ENCODE results near the gene TMEM184A.
"Not testable (repeated sequence)": the region's sequence is repeated elsewhere in the genome, so short reads cannot be mapped to it uniquely, and the experiment has no call there.

Gene TMEM184A

DNA sequence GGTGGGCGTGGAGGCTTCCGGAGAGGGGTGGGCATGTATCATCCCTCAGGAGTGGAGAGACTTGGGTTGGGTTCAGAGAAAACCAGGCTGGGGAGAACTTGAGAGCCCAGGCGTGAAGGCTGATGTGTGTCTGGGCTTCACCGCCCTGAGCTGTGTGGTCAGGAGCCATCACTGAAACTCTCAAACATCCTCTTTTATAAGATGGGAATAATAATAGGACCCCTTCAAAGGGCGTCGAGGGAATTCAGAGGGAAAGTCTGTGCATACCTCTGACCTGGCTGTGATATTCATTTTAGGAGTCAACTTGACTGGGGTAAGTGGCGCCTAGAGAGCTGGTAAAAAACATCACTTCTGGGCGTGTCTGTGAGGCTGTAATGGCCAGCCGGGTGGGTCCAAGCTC, 34.9 kb upstream of the TMEM184A start:
- DNase-seq: no peak

GRCh38 chr7:1590476-1590875, 34.5 kb upstream of the TMEM184A start:
- DNase-seq: no peak

GRCh38 chr7:1588978-1589377, 33.0 kb upstream of the TMEM184A start:
- no peak for DNase-seq

- no peak for DNase-seq
Measured at GRCh38 chr7:1587738-1588137, 31.7 kb upstream of the TMEM184A start.

DNA sequence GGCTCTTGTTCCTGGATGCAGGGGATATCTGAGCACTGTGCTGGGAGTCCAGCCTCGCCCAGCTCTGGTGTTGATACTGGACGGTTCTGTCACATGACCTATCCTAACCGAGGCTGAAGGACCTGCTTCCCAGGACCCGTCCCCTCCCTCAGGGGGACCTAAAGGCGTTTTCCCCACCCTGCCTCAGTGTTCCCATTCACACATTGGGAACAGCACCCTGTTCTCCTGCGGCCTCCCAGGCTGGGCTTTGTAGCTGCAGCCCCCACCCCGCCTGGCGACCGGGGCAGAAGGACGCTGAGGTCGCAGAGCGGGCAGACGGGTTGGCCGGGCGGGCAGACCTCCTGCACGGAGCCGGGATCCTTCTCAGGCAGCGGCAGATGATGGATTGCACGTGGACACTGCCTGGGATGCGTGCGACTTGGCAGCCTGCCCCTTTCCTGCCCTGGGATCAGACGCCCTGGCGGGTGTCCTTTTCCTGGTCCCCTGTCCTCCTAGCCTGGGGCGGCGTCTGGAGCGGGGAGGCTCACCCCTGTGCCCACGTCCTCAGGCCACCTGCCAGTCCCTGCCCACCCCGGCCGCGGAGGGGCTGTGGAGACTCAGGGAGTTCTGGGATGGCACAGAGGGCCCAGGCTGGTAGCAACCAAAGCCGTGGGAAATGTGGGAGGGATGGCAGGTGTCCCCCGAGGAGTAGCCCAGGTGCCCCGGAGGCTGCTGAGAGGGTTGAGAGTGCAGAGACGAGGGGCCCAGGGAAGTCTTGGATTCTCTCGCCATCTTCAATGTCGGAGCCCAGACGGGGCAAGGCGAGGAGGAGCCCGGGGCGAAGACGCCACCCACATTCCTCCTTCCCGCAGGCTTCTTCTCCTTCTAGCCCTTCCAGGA, 31.1 kb upstream of the TMEM184A start:
- DNase-seq: no peak

DNA sequence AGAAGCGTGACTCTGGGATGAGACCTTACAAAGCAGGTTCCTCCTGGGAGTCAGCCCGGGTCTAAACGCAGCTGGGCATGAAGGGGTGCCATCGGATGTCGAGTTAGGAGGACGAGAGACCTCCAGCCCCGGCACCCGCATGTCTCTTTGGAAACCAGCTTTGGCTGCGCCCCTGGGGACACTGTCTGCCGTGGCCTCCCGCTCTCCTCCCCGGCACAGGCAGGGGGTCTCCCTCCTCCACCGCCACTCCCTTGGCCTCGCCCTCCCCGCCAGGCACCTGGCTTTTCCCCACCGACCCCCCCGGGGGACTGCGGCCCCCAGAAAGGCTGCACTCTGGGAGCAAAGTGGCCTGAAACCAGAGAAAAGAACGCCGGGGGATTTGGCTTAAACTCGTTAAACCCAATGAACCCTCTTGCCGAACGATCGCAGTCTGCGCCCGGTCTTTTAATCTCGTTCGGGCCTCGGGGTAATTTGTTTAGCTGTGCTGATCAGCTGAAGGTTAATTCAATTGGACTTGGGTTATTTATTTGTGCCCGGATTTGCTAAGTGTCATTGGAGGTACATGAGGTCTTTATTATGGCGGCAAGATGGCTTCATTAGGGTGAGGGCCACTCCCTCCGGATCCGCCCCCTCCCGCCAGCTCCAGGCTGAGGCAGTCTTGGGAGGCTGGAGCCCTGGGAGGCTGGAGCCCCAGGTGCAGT, 30.3 kb upstream of the TMEM184A start:
- DNase-seq: no peak

DNA sequence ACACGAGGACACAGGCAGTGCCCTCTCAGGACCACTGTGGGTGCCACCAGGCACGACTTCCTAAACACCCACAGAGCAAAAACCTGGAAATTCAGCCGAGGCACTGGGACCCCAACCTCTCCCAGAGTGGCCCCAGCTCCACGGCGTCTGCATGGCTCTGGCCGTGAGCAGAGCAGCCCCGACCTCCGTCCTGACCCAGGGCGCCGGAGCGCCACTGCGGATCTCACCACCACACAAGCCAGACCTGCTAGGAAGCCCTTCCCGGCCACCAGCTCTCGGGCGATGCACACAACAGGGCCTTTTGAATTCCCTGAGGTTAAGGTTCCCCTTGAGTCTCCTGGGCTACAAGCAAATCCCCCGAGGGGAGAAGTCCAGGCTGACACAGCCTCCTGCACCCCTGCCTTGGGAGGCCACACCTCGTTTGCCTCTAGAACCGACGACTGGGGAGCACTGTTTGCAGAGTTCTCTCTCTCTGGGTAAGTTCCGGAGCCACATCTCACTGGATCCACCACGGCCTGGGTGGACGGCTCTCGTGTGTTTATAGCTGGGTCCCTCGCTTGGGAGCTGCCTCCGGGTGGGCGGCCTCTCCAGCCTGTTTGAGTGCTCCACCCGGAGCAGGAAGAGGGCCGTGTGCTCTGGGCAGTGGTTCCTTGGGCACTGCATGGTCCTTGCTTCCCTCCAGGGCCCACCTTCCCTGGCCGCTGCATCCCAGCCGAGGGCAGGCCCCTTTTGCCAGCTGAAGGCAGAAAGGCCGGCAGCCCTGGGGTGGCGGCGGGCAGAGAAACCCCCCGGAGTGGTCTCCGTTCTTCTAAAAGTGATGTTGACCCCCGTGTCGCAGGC, 29.4 kb upstream of the TMEM184A start:
- no peak for DNase-seq

DNA sequence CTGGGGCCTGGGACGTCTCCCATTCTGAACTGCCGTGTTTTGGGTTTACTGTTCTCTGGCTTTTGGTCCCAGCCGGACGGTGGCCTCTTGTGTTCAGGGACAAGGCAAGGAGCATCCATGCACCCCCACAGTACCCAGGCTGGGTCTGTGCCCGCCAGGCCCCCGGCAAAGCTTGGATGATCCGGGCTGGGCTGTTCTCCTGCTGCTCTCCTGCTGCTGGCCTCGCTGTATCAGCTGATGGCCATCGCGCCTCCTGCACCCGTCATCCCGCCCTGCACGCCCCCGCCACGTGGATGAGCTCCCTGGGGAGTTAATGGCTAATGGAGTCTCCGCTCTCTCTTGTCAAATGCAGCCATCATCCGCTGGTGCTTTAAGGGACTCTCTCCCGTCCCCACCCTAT, 28.7 kb upstream of the TMEM184A start:
- DNase-seq: no peak

GRCh38 chr7:1583241-1583930, 27.4 kb upstream of the TMEM184A start:
- not testable (repeated sequence) for DNase-seq

DNA sequence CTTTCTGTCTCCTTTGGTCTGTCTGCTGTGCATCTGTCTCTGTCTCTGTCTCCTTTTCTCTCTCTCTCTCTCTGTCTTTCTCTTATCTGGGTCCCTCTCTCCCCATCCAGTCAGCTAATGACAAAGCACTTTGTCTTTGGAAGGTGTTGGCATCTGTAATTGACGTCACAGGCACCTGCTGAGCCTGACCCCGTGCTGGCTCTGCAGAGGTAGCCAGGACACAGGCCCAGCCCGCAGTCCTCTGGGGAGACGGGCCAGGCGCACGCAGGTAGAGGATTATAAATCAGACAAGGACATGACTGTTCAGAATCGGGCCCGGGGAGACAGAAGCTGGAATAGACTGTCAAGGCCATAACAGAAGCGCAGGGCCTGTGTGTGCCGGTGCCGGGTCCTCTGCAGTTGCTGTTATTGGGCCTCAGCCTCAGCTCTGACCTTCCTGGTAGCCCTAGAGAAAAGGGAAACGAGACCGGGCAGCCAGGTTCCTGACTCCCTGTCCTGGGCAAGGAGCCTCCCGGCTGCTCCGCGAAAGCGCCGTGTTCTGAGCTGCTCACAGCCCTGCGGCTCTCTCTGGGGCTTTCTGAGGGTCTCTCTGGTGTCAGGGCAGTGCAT, 24.5 kb upstream of the TMEM184A start:
- no peak for DNase-seq

GRCh38 chr7:1579481-1580421, 23.7 kb upstream of the TMEM184A start:
- DNase-seq: peak in 54 of 58 donors; percentile 5 to 78 (median 50)

GRCh38 chr7:1578513-1578912, 22.5 kb upstream of the TMEM184A start:
- no peak for DNase-seq

DNA sequence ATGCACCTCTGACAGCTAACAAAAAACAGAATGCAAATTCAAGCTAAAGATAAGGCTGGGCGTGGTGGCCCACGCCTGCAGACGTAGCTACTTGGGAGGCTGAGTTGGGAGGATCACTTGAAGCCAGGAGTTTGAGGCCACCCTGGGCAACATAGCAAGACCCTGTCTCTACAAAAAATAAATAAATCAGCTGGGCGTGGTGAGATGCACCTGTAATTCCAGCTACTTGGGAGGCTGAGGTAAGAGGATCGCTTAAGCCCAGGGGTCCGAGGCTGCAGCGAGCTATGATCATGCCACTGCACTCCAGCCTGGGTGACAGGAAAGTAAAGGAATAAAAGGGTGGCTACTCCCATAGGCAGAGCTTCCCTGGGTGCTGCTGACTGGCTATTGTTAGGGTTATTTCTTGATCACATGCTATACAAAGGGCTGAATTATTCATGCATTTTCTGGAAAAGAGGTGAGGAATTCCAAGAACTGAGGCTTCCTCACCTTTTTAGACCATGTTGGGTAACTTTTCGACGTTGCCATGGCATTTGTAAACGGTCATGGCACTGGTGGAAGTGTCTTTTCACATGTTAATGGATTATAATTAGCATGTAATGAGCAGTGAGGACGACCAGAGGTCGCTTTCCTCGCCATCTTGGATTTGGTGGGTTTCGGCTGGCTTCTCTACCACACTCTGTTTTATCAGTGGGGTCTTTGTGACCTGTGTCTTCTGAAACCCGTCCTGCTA, 20.7 kb upstream of the TMEM184A start:
- no peak for DNase-seq

DNA sequence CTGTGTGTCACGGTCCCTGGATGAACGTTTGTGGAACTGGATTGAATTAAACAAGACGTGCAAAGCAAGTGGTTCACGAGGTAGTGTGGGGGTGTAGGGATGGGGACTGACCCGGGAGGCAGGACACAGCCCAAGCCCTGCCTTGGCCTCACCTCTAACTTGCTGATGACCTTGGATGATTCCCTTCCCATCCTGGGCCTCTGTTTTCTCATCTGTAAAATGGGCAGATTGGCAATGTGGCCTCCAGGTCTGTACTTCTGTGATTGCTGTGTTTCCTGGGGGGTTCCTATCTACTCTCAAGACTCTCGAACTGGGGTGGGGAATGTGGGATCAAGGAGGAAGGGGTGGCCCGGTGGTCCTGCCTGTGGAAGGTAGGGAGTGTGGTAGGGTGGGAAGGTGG, 19.8 kb upstream of the TMEM184A start:
- DNase-seq: no peak

DNA sequence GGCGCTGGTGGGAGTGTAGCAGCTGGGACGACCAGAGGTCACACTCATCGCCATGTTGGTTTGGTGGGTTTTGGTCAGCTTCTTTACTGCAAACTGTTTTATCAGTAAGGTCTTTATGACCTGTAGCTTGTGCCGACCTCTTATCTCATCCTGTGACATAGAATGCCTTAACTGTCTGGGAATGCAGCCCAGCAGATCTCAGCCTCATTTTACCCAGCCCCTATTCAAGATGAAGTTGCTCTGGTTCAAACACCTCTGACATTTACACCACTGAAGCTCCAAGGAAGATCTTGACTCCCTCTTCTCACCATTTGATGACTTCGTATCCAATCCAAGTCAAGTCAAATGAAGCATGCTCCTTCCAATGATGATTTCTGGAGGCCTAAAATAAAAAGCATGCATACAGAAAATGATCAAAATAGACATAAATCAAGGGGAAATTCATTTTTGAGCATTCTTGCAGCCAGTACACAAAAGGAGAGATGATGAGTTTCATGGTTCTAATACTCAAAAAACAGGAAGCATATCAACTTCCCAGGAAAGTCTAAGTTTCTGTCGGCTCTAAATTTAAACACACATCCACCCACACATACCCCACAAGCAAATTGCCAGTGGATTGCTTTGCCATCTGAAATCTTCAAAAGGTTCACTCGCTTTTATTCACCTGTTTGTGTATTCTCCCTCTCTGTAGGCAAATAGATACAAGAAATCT, 16.3 kb upstream of the TMEM184A start:
- DNase-seq: no peak

- peak; percentile 24 to 93 (median 81) for DNase-seq
Measured at GRCh38 chr7:1569833-1570632, 14.0 kb upstream of the TMEM184A start, which contains the start of gene PSMG3. Gene PSMG3, minus strand, starts transcription at chr7:1570032. Its CDS starts 693 bp downstream, at chr7:1569339.

DNA sequence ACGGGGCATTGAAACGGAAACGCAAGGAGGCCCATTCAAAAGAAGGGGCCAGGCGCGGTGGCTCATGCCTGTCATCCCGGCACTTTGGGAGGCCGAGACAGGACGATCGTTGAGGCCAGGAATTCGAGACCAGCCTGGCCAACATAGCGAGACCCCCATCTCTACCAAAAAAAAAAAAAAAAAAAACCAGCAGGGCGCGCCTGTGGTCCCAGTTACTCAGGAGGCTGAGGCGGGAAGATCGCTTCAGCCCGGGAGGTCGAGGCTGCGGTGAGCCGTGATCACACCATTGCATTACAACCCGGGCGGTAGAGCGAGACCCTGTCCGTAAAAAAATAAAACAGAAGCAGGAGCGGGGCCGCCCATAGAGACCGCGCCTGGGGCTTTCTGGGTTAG, 13.4 kb upstream of the TMEM184A start:
- no peak for DNase-seq

Measured in anterior cingulate cortex (tissue), 58 donors.